GM12875 (cell line): ENCODE data around the gene SAMD5.

Experiments
- H3K4me3 ChIP-seq: one replicate; pipeline ENCODE4 v1.5.1; 2011; ENCODE audit warnings: low read depth, low read length, control low read depth
- CTCF ChIP-seq: IDR thresholded peaks from 2 replicates; pipeline ENCODE4 v1.5.1; 2011; ENCODE audit warnings: low read depth, mild to moderate bottlenecking, control low read depth, inconsistent platforms, low read length, moderate library complexity, borderline replicate concordance; ENCODE audit not compliant: insufficient read depth

SAMD5 gene

GRCh38 chr6:147509891-147510290 lies 1.4 kb downstream of the SAMD5 start:
- H3K4me3 ChIP-seq = no peak overlapping the region
- TF ChIP-seq CTCF = no peak

- no peak overlapping the region for H3K4me3 ChIP-seq
- no peak for TF ChIP-seq CTCF
These were observed 2.6 kb downstream of the SAMD5 start for GRCh38 chr6:147510929-147511590.

- TF ChIP-seq CTCF = no peak
These were observed 6.3 kb downstream of the SAMD5 start for GRCh38 chr6:147514831-147515230.

GRCh38 chr6:147515327-147515726 lies 6.8 kb downstream of the SAMD5 start:
- H3K4me3 ChIP-seq = no peak overlapping the region
- TF ChIP-seq CTCF = no peak

More at GRCh38 chr6:147514831-147515230, 6.3 kb downstream of the SAMD5 start:
- H3K4me3 ChIP-seq = no peak overlapping the region

GRCh38 chr6:147522597-147522996 lies 14.1 kb downstream of the SAMD5 start:
- H3K4me3 ChIP-seq = no peak overlapping the region
- TF ChIP-seq CTCF = no peak

GRCh38 chr6:147525519-147526209 lies 17.2 kb downstream of the SAMD5 start:
- no peak overlapping the region for H3K4me3 ChIP-seq
- TF ChIP-seq CTCF = no peak

GRCh38 chr6:147527197-147527596 lies 18.7 kb downstream of the SAMD5 start:
- no peak for TF ChIP-seq CTCF
- no peak overlapping the region for H3K4me3 ChIP-seq
